ENCODE measurements around the gene NVL.
A peak's percentile ranks its signal among the peaks of the same experiment; 100 is the strongest.
"Not testable (repeated sequence)": the region's sequence is repeated elsewhere in the genome, so short reads cannot be mapped to it uniquely, and the experiment has no call there.

Gene NVL

DNA sequence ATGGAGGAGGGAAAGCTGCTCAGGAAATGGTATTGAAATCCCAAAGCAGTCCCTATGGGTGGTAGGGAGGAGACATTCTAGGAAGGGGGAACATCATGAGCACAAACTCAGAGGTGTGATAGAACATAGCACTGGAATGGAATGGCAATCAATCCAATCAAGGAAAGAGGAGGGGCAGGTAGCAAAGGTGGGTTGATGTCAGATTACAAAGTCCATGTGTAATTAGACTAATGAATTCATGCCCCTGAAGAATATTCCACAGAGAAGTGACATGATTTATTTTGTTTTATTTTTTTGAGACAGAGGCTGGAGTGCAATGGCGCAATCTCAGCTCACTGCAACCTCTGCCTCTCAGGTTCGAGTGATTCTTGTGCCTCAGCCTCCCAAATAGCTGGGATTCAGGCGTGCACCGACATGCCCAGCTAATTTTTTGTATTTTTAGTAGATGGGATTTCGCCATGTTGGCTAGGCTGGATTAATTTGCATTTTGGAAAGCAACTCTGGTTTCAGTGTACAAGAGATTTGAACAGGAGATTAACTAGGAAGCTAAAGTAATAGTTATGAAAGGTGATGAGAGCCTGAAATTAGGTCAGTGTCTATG lies 110.9 kb downstream of the NVL start:
- no peak for DNase-seq (ENCODE audit: low read depth)
- H3K4me3 ChIP-seq (ENCODE audit: low read depth, low read length), result no peak overlapping the region
- TF ChIP-seq, protein P1, sequence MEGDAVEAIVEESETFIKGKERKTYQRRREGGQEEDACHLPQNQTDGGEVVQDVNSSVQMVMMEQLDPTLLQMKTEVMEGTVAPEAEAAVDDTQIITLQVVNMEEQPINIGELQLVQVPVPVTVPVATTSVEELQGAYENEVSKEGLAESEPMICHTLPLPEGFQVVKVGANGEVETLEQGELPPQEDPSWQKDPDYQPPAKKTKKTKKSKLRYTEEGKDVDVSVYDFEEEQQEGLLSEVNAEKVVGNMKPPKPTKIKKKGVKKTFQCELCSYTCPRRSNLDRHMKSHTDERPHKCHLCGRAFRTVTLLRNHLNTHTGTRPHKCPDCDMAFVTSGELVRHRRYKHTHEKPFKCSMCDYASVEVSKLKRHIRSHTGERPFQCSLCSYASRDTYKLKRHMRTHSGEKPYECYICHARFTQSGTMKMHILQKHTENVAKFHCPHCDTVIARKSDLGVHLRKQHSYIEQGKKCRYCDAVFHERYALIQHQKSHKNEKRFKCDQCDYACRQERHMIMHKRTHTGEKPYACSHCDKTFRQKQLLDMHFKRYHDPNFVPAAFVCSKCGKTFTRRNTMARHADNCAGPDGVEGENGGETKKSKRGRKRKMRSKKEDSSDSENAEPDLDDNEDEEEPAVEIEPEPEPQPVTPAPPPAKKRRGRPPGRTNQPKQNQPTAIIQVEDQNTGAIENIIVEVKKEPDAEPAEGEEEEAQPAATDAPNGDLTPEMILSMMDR (IDR thresholded peaks at IDR 0.05; ENCODE audit: insufficient read depth, low read depth, low read length, missing control alignments), result no peak

DNA sequence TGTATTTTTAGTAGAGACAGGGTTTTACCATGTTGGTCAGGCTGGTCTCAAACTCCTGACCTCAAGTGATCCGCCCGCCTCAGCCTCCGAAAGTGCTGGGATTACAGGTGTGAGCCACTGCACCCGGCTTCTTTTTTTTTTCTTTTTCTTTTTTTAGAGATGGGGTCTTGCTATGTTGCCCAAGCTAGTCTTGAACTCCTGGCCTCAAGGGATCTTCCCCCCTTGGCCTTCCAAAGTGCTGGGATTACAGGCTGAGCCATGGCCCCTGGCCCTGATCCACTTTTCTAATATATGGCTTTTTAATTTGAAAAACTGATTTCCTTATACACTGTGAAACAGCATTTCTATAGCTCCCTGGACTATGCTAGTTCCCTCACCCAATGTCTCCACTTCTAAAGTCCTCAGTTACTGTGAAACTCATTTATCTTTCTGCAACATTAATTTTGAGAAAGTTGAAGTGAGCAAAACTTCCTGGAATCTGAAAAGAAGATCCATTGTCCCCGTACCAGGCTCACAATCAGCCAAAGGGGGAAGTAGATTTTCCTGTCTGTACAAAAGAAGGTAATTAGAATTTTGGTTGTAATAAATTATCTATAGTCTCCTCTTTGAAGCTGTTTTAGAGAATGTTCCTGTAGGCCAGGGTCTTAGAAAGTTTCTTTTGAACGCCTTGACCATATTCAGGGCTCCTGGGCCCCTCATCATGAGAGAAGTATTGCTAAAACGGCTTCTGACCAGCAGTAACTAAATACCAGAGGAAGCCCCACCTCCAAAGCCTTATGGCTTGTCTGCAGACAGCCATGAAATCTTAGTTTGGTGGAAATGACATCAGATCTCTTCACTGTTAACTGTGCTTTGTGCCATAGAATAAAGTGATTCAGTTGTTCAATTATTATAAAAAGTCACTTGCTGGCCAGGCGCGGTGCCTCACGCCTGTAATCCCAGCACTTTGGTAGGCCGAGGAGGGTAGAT lies 112.0 kb downstream of the NVL start:
- TF ChIP-seq, protein P1 (IDR thresholded peaks at IDR 0.05; ENCODE audit: insufficient read depth, low read depth, low read length, missing control alignments), result no peak
- H3K4me3 ChIP-seq (ENCODE audit: low read depth, low read length), result no peak overlapping the region
- DNase-seq (ENCODE audit: low read depth), result no peak

DNA sequence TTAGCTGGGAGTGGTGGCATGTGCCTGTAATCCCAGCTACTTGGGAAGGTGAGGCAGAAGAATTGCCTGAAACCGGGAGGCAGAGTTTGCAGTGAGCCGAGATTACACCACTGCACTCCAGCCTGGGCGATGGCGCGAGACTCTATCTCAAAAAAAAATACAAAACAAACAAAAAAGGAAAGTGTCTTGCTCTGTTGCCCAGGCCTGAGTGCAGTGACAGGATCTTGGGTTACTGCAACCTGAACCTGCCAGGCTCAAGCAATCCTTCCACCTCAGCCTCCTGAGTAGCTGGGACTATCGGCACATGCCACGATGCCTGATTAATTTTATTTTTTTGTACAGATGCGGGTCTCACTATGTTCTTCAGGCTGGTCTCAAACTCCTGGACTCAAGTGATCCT lies 113.6 kb downstream of the NVL start:
- DNase-seq (ENCODE audit: low read depth), result no peak
- H3K4me3 ChIP-seq (ENCODE audit: low read depth, low read length), result no peak overlapping the region
- TF ChIP-seq, protein P1 (IDR thresholded peaks at IDR 0.05; ENCODE audit: insufficient read depth, low read depth, low read length, missing control alignments), result no peak

DNA sequence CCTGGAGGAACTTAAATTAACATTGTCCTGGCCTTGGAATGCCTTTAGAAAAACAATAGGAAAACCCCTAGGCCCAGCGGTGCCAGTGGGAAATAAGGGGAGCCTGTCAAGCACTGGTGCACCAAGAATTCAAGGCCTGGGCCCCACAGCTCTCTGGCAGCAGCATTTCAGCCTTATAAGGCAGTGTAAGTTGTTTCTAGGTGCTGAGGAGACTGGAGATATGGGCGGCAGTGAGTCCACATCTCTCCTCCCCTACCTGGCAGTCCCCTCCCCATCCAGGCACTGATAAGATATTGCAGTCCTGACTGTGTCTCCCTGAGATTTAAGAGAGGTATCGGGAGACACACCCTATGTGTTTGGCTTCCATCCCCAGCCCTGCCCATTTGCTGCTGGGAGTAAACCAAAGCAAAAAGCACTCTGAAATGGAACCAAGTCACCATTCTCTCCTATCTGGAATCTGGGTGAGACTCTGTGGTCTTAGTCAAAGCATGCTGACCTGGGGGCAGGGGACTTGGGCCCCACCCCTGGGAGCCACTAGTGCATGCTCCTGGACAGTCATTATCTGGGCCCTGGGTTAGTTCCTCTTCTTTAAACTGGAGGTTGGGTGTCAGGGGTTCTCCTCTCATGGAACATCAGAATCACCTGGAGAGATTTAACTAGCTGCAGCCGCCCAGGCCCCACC lies 116.4 kb downstream of the NVL start:
- DNase-seq (ENCODE audit: low read depth), result peak; percentile 10
- H3K4me3 ChIP-seq (ENCODE audit: low read depth, low read length), result no peak overlapping the region
- TF ChIP-seq, protein P1 (IDR thresholded peaks at IDR 0.05; ENCODE audit: insufficient read depth, low read depth, low read length, missing control alignments), result no peak

DNA sequence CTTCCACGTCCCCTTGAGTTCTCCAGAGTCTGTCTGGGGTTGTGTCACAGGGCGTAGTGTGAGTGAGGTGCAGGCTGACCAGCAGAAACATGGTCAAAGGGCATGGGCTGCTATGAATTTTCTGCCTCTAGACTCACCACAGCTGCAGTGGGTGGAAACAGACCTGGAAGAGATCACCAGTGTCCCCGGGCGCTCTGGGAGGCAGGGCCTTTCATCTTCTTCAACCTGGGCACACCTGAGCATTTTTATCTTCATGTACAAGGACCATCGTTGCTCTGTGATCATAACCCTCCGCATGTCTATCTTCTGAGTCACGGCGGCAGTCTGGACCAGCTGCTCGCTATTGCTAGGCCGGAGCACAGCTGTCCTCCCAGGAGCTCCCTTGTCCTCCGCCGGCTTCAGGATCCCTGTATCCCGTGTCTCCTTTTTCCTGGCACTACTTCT lies 117.3 kb downstream of the NVL start:
- no peak for DNase-seq (ENCODE audit: low read depth)
- TF ChIP-seq, protein P1 (IDR thresholded peaks at IDR 0.05; ENCODE audit: insufficient read depth, low read depth, low read length, missing control alignments), result no peak

DNA sequence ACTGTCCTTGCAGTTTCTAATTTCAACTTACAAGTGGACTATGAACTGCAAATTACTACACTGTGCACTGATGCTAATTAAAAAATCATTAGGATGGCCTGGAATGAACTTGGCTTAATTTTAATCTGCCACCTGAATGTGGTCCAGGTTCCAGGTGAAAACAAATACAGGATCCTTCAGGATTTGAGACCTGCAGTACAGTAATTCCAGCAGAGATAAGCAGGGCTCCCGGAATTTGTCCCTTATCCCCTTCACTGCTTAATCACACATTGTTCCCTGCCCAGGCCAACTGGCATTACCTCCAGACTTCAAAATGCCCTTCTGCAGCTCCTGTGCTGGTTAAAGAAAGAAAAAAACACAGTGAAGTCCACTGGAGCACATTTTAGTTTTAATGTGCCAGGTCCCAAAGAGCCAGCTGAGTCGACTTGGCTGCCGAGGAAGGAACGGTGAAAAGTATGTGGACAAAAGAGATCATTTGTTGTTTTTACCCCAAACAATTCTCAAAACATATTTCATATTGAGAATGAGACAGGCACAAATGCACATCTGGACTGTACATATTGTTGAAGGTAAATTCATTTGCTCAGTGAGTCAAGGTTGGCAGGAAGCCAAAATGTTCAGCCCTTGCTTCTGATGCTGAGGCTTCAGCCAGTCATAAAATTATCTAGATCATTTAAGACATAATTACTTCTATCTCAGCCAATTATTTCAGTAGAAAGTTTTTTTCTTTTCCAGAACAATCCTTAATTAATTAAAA lies 118.6 kb downstream of the NVL start:
- peak; percentile 21 for DNase-seq (ENCODE audit: low read depth)
- H3K4me3 ChIP-seq (ENCODE audit: low read depth, low read length), result no peak overlapping the region
- TF ChIP-seq, protein P1 (IDR thresholded peaks at IDR 0.05; ENCODE audit: insufficient read depth, low read depth, low read length, missing control alignments), result no peak

More for the DNA sequence above, 117.3 kb downstream of the NVL start:
- no peak overlapping the region for H3K4me3 ChIP-seq (ENCODE audit: low read depth, low read length)

DNA sequence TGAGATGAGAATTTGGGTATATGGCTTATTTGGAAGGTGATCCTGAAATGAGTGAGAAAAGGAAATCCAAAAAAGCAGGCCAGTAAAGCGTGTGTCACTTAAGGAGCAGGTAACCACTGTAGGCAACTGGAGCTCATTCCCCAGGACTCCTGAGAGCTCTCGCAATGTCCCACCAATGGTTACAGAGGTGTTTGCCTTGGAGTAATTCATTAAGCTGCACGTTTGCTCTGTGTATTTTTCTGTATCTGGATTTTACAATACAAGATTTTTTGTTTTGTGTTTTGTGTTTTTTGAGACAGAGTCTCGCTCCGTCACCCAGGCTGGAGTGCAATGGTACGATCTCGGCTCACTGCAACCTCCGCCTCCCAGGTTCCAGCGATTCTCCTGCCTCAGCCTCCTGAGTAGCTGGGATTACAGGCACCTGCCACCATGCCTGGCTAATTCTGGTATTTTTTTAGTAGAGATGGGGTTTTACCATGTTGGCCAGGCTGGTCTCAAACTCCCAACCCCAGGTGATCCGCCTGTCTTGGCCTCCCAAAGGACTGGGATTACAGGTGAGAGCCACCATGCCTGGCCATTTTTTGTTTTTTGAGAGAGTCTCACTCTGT lies 123.9 kb downstream of the NVL start:
- not testable (repeated sequence) for H3K4me3 ChIP-seq (ENCODE audit: low read depth, low read length); DNase-seq (ENCODE audit: low read depth)
